Measurements from ENCODE around the gene TMEM119. TPM values are rescaled to one million over a fixed set of nuclear protein-coding genes. Genes with fewer than 3 reads are reported as not detected.
A peak's percentile ranks its signal among the peaks of the same experiment; 100 is the strongest.

Gene TMEM119
- total and polyA plus RNA-seq, 2 experiments from 2014 or later, result 55.5 to 93.2 TPM

GRCh38 chr12:108565146-108565545 lies 32.7 kb downstream of the TMEM119 start:
- 70 to 73% methylated on average over 3 of the region's 3 CpGs for WGBS, 2 experiments (ENCODE audit: low coverage in 1 of 2, low lambda C conversion rate in 2 of 2, missing lambda C conversion rate in 2 of 2)
- H2AFZ ChIP-seq, result no peak overlapping the region
- no peaks in the 10 kb centered on the region for H4K20me1 ChIP-seq (ENCODE audit: insufficient read depth)
- in situ Hi-C loops (cut with MboI), result loop anchor here (10.0 kb wide), 2 partner anchors 240 to 530 kb away; partner anchors contain the start of genes ALKBH2 and UNG
- no peak overlapping the region for H3K4me2 ChIP-seq (ENCODE audit: unreplicated experiment)
- no peaks in the 10 kb centered on the region for H3K27me3 ChIP-seq (replicated peaks; ENCODE audit: insufficient read depth)
- H3K9me3 ChIP-seq (ENCODE audit: low read depth), result no peaks in the 10 kb centered on the region
- H3K4me3 ChIP-seq, result no peak overlapping the region
- no peak for DNase-seq
- peaks cover 31% of the 10 kb centered on the region for H3K4me1 ChIP-seq (ENCODE audit: insufficient read depth)
- no peaks in the 10 kb centered on the region for H3K9me2 ChIP-seq (ENCODE audit: insufficient read depth)
- peaks cover 41% of the 10 kb centered on the region for H3F3A ChIP-seq (ENCODE audit: insufficient read depth)
- peak overlapping the region; percentile 34 for H3K9ac ChIP-seq
- H3K36me3 ChIP-seq (ENCODE audit: low read depth), result peaks cover 31% of the 10 kb centered on the region
- TF ChIP-seq EZH2 (IDR thresholded peaks at IDR 0.05; ENCODE audit: insufficient read depth, poor library complexity, severe bottlenecking) (no peak), EZH2phosphoT487 (IDR thresholded peaks at IDR 0.05; ENCODE audit: insufficient read depth, low read depth) (no peak)
- peaks cover 34% of the 10 kb centered on the region for H3K79me2 ChIP-seq (ENCODE audit: insufficient read depth)
- no peak overlapping the region for H3K27ac ChIP-seq

- Histone ChIP-seq H3F3A (ENCODE audit: insufficient read depth) (peaks cover 44% of the 10 kb centered on the region), H3K9ac (peak overlapping the region; percentile 34), H3K27me3 (replicated peaks; ENCODE audit: insufficient read depth) (no peaks in the 10 kb centered on the region), H3K4me2 (ENCODE audit: unreplicated experiment) (no peak overlapping the region), H3K4me3 (no peak overlapping the region), H3K27ac (no peak overlapping the region), H3K9me3 (ENCODE audit: low read depth) (no peaks in the 10 kb centered on the region), H2AFZ (no peak overlapping the region), H3K9me2 (ENCODE audit: insufficient read depth) (no peaks in the 10 kb centered on the region), H3K79me2 (ENCODE audit: insufficient read depth) (peaks cover 38% of the 10 kb centered on the region), H3K36me3 (ENCODE audit: low read depth) (peaks cover 31% of the 10 kb centered on the region), H3K4me1 (ENCODE audit: insufficient read depth) (peaks cover 31% of the 10 kb centered on the region), H4K20me1 (ENCODE audit: insufficient read depth) (no peaks in the 10 kb centered on the region)
- no peak for TF ChIP-seq EZH2 (IDR thresholded peaks at IDR 0.05; ENCODE audit: insufficient read depth, poor library complexity, severe bottlenecking)
- no peak for TF ChIP-seq EZH2phosphoT487 (IDR thresholded peaks at IDR 0.05; ENCODE audit: insufficient read depth, low read depth)
- DNase-seq, result no peak
- in situ Hi-C loops (cut with MboI), result loop anchor here (10.0 kb wide), 2 partner anchors 240 to 530 kb away; partner anchors contain the start of genes ALKBH2 and UNG
These were observed 33.2 kb downstream of the TMEM119 start for GRCh38 chr12:108564724-108565123.

- H3K9ac ChIP-seq, result peak overlapping the region; percentile 98
- H4K20me1 ChIP-seq (ENCODE audit: insufficient read depth), result no peaks in the 10 kb centered on the region
- peaks cover 31% of the 10 kb centered on the region for H3K36me3 ChIP-seq (ENCODE audit: low read depth)
- DNase-seq, result no peak
- H3K4me2 ChIP-seq (ENCODE audit: unreplicated experiment), result peak overlapping the region; percentile 94
- no peaks in the 10 kb centered on the region for H3K9me3 ChIP-seq (ENCODE audit: low read depth)
- peaks cover 48% of the 10 kb centered on the region for H3K79me2 ChIP-seq (ENCODE audit: insufficient read depth)
- peak overlapping the region; percentile 76 for H3K27ac ChIP-seq
- no peak overlapping the region for H2AFZ ChIP-seq
- no peaks in the 10 kb centered on the region for H3K27me3 ChIP-seq (replicated peaks; ENCODE audit: insufficient read depth)
- TF ChIP-seq EZH2 (IDR thresholded peaks at IDR 0.05; ENCODE audit: insufficient read depth, poor library complexity, severe bottlenecking), result no peak
- TF ChIP-seq EZH2phosphoT487 (IDR thresholded peaks at IDR 0.05; ENCODE audit: insufficient read depth, low read depth), result no peak
- H3K4me3 ChIP-seq, result peak overlapping the region; percentile 98
- WGBS, 2 experiments (ENCODE audit: low coverage in 1 of 2, low lambda C conversion rate in 2 of 2, missing lambda C conversion rate in 2 of 2), result 0 to 3% methylated on average over 1 of the region's 1 CpG
- peaks cover 42% of the 10 kb centered on the region for H3F3A ChIP-seq (ENCODE audit: insufficient read depth)
- peaks cover 36% of the 10 kb centered on the region for H3K4me1 ChIP-seq (ENCODE audit: insufficient read depth)
- H3K9me2 ChIP-seq (ENCODE audit: insufficient read depth), result no peaks in the 10 kb centered on the region
- in situ Hi-C loops (cut with MboI), result loop anchor here (10.0 kb wide), 2 partner anchors 241 to 531 kb away; partner anchors contain the start of genes ALKBH2 and UNG
These were observed 34.1 kb downstream of the TMEM119 start for GRCh38 chr12:108563804-108564151.

- Histone ChIP-seq H3F3A (ENCODE audit: insufficient read depth) (peaks cover 37% of the 10 kb centered on the region), H3K9ac (peak overlapping the region; percentile 98), H3K79me2 (ENCODE audit: insufficient read depth) (peaks cover 53% of the 10 kb centered on the region), H3K4me2 (ENCODE audit: unreplicated experiment) (peak overlapping the region; percentile 94), H3K9me3 (ENCODE audit: low read depth) (no peaks in the 10 kb centered on the region), H2AFZ (peak overlapping the region; percentile 64), H4K20me1 (ENCODE audit: insufficient read depth) (no peaks in the 10 kb centered on the region), H3K4me1 (ENCODE audit: insufficient read depth) (peaks cover 36% of the 10 kb centered on the region), H3K9me2 (ENCODE audit: insufficient read depth) (no peaks in the 10 kb centered on the region), H3K27ac (peak overlapping the region; percentile 76), H3K36me3 (ENCODE audit: low read depth) (peaks cover 31% of the 10 kb centered on the region), H3K27me3 (replicated peaks; ENCODE audit: insufficient read depth) (no peaks in the 10 kb centered on the region), H3K4me3 (peak overlapping the region; percentile 98)
- DNase-seq, result peak; percentile 94
- in situ Hi-C loops (cut with MboI), result loop anchor here (10.0 kb wide), 2 partner anchors 242 to 532 kb away; partner anchors contain the start of genes ALKBH2 and UNG
- TF ChIP-seq EZH2 (IDR thresholded peaks at IDR 0.05; ENCODE audit: insufficient read depth, poor library complexity, severe bottlenecking) (no peak), EZH2phosphoT487 (IDR thresholded peaks at IDR 0.05; ENCODE audit: insufficient read depth, low read depth) (no peak)
- WGBS, 2 experiments (ENCODE audit: low coverage in 1 of 2, low lambda C conversion rate in 2 of 2, missing lambda C conversion rate in 2 of 2), result 1 to 2% methylated on average over 14 of the region's 14 CpGs
These were observed 34.6 kb downstream of the TMEM119 start for GRCh38 chr12:108563136-108563803.

Measured in GM23248 (cell line).